ENCODE measurements around the gene PAM16.
"Not testable (repeated sequence)": the region's sequence is repeated elsewhere in the genome, so short reads cannot be mapped to it uniquely, and the experiment has no call there.

PAM16 gene

DNA sequence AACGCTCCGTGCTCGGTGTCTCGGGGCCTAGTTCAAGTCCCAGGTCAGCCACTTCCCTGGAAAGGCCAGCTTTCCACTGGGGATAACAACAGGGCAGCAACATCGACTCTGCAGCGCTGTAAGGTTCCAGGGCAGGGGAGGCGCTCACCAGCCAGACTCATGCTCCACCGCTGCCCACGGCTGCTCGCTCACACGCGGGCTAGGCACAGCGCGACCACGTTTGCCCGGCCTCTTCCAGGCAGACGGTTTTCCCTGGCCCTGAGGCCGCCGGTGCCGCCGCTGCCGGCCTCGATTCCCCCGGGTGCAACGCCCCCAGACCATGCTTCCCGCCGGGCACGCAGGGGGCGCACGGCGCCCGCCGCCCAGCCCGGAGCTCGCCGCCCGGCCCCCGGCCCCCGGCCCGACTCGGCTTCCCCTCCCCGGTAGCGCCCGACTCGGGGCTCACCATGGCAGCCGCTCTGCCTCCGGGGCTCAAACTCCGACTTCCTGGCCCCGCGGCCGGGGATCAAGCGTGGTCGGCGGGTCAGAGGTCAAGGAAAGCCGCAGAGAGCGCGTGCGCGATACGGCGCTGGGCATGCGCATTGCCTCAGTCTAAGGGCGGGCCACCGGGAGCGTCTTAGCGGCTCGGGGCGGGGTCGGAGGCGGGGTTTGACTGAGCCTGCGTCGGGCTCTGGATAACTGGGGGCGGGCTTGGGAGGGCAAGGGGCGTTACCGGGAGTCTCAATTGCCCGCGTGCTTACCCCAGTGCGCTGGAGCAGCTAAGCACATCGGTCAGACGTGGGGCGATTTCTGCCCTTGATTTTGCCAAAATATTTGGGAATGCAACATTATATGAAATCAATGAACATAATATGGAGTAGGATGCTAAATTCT is at the start of gene PAM16:
TSS of gene PAM16 (minus strand) at position 535 of the 873 bp plus-strand sequence. CDS start at position 448, 87 bp downstream.
- DNase-seq (ENCODE audit: low read depth in 3 of 3, low spot score in 1 of 3): peak; percentile 92 to 98 (median 96)

GRCh38 chr16:4399001-4399730 is 48.0 kb upstream of the PAM16 start:
- DNase-seq (ENCODE audit: low read depth in 3 of 3, low spot score in 1 of 3): no peak

GRCh38 chr16:4395055-4395726 is 44.1 kb upstream of the PAM16 start:
- no peak for DNase-seq (ENCODE audit: low read depth in 3 of 3, low spot score in 1 of 3)

GRCh38 chr16:4393850-4394249 is 42.7 kb upstream of the PAM16 start:
- DNase-seq (ENCODE audit: low read depth in 3 of 3, low spot score in 1 of 3): not testable (repeated sequence)

GRCh38 chr16:4393240-4393600 is 42.1 kb upstream of the PAM16 start:
- DNase-seq (ENCODE audit: low read depth in 3 of 3, low spot score in 1 of 3): no peak

GRCh38 chr16:4392382-4393239 is 41.5 kb upstream of the PAM16 start:
- DNase-seq (ENCODE audit: low read depth in 3 of 3, low spot score in 1 of 3): no peak

- DNase-seq (ENCODE audit: low read depth in 3 of 3, low spot score in 1 of 3): no peak
These were observed 40.7 kb upstream of the PAM16 start for GRCh38 chr16:4391631-4392381.

- no peak for DNase-seq (ENCODE audit: low read depth in 3 of 3, low spot score in 1 of 3)
These were observed 39.4 kb upstream of the PAM16 start for GRCh38 chr16:4390266-4391260.

DNA sequence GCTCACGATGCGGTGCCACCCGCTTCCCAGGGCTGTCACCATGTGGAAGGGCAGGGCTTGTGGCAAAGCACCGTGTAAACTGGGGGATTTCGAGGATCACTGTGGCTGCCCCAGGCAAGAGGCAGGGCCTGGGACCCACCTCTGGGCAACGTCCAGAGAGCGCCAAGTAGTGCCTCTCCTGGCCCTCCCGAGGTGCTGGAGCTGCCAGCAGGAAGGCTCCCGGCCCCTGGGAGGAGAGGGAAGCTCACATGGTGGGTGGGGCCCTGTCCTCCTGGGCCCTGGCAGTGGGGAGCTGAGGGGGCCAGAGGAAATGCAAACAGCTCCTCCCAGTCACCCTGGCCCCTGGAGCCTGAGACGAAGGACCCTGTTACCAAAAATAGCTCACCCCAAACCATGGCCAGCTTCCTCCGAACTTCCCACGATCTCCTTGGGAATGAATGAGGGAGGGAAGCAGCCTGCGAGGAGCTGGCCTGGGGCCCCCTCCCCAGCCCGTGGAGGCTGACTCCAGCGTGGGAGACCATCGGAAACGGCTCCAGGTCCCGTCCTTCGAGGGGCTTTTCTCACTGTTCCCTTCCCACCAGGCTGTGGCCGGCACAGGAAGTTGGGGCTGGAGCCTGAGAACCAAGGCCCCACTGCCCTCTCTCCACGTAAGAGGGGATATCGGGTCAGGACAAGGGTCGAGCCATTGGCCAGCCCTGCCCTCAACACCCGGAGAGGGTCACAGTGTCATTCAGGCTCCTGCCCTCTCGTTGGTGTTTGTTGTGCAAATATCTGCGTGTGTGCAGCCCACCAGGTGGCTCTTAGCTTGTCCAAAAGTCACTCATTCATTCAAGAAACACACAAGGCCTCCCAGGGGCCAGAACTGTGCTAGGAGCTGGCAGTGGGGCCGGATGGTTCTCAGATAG is 38.2 kb upstream of the PAM16 start:
- no peak for DNase-seq (ENCODE audit: low read depth in 3 of 3, low spot score in 1 of 3)

DNA sequence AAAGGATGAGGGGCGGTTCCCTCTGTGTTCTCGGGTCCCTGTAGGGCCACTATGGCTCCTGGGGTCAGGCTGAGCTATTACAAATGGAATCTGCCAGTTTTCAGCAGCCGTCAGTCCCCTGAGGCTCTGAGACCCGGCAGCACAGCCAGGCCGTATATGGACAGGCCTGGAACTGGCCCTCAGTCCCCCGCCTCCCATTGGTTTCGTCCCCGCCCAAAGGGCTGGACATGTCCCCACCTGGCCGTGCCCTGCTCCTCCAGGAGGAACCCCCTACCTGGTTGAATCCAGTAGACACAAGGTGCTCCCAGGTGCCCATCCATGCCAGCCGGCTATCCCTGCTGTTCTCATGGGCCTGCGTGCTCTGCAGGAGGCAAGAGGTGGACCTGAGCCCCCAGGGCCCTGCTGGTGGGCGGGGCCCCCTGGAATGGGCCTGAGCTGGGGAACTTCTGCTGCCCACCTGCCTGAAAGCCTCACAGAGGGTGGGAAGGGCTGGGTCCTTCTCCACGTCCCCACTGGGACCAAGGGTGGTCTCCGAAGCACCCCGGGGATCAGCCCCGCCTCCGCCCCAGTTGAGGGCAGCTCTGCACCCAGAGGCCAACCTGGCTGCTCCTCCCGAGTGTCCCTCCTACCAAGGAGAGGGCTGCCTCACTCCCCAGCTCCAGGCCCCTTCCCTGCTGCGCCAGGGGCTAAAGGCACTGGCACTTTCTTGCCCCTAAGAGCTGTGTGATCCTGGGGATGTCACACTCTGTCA is 37.3 kb upstream of the PAM16 start:
- DNase-seq (ENCODE audit: low read depth in 3 of 3, low spot score in 1 of 3): no peak

DNA sequence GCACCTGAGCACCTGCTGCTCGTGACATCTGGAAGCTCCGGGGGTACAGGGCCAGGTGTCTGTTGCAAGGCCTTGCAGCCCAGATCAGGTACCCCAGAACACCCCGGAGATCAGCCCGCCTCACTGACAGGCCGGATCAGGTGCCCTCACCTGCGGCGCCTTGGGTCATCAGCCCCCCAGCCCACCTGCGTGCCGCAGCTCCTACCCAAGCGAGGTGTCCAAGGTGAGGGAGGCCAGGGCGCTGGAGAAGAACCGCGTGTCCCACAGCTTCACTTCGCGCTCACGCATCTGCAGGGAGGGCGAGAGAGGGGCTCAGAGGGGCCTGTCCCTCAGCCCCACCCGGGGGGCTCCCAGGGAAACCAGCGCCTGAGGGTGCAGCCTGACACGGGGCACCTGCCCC is 36.7 kb upstream of the PAM16 start:
- no peak for DNase-seq (ENCODE audit: low read depth in 3 of 3, low spot score in 1 of 3)

DNA sequence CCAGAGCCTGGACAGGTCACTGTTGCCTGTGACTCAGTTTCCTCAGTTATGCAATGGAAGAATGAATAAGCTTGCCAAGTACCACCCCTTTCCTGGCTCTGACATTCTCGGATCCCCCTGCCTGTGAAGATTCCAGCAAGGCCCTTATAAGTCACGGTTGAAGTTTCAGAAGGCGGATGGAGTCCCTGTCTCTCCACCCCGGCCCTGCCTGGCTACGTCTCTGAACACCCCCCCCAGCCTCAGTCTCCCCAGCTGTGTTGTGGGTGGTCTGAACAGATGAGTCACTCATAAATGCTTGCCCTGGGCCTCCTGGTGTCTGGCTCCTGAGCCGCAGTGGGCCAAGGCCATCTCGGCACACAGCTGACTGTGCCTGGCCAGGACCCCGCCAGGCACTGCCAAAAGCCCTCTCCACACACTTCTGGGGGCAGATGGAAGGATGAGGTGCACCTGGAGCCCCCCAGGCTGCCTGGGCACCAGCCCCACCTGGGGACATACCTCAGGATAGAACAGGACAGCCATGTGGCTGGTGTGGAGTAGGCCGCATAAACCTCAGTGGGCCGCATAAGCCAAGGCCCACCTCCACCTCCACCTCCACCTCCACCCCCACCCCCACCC is 35.9 kb upstream of the PAM16 start:
- no peak for DNase-seq (ENCODE audit: low read depth in 3 of 3, low spot score in 1 of 3)

- DNase-seq (ENCODE audit: low read depth in 3 of 3, low spot score in 1 of 3): no peak
These were observed 35.3 kb upstream of the PAM16 start for GRCh38 chr16:4386451-4386805.

GRCh38 chr16:4385789-4386450 is 34.8 kb upstream of the PAM16 start:
- DNase-seq (ENCODE audit: low read depth in 3 of 3, low spot score in 1 of 3): no peak

GRCh38 chr16:4385066-4385788 is 34.1 kb upstream of the PAM16 start:
- DNase-seq (ENCODE audit: low read depth in 3 of 3, low spot score in 1 of 3): no peak

DNA sequence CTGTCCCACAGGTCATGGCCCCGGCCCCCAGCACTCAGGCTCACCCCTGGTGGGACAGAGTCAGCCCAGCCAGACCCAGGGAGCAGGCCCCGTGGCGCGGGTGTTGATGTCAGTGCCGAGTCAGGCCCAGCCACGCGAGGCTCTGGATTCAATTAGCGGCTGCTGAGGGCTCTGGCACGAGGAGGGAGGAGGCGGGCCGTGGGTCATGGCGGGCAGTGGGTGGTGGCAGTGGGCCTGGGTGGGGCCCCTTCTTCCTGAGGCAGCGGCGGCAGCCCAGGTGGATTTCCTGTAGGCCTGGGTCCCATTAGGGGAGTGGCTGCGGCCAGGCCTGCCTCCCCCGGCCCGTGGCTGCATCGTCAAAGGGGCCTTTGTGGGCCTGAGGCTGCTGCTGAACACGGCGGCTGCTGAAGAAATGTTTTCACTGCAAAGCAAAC is 33.4 kb upstream of the PAM16 start:
- DNase-seq (ENCODE audit: low read depth in 3 of 3, low spot score in 1 of 3): no peak
